ENCODE results near the gene CNKSR2. TPM values are rescaled to one million over a fixed set of nuclear protein-coding genes. Genes with fewer than 3 reads are reported as not detected.

CNKSR2 gene
- total RNA-seq, 1 experiment from 2014 or later, result 52.9 TPM

DNA sequence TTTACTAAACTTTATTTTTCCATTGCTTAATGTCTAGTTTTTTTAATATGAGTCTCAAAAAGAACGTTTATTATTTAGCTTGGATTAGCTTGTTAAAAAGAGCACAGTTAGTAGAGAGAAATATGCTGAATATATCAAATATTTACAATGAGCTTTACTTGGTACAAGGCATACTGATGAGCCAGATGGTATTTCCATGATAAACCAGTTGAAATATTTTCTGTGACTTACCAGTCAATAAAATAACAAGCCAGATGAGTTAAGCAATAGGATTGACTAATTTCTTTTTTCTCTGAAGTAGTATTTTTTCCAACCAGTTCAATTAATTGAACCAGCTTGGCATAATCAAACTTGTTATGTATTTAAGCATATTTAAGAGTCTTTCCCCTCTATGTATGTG is 149.8 kb downstream of the CNKSR2 start:
- H3K9ac ChIP-seq (ENCODE audit: extremely low read depth, insufficient read length, low read length), result no peak overlapping the region
- no peaks in the 10 kb centered on the region for H3K27me3 ChIP-seq (ENCODE audit: insufficient read depth, low read length)
- no peak overlapping the region for H2AK5ac ChIP-seq (ENCODE audit: insufficient read length, low read length)
- no peak overlapping the region for H2BK15ac ChIP-seq (ENCODE audit: low read depth, low read length)
- Mint-ChIP-seq H3K27ac (no peak overlapping the region), H3K36me3 (ENCODE audit: insufficient read depth in 1 of 3, low read depth in 3 of 3) (peaks cover 0 to 4% (median 3%) of the 10 kb centered on the region in 3 experiments; a peak in 4 of 7 replicates), H3K4me1 (peaks cover 3 to 11% of the 10 kb centered on the region in 2 experiments; a peak in 3 of 4 replicates), H3K27me3 (ENCODE audit: low read depth) (no peaks in the 10 kb centered on the region), H3K9me3 (peaks cover 0 to 4% of the 10 kb centered on the region in 2 experiments; a peak in 3 of 5 replicates), H3K4me3 (no peak overlapping the region)
- H3K4me2 ChIP-seq (ENCODE audit: insufficient read depth, insufficient read length, low read length), result no peak overlapping the region
- H3K79me2 ChIP-seq (ENCODE audit: insufficient read depth, low read length), result no peaks in the 10 kb centered on the region
- H3K27ac ChIP-seq (ENCODE audit: insufficient read length, low read depth, low read length), result no peak overlapping the region
- no peak overlapping the region for H4K8ac ChIP-seq (replicated peaks; ENCODE audit: insufficient read length, low read depth, low read length)
- WGBS (ENCODE audit: extremely low coverage, insufficient read length, low lambda C conversion rate), result no CpG with 5 or more reads among the region's 1 CpG
- H3K4me1 ChIP-seq (ENCODE audit: insufficient read depth, low read length), result no peaks in the 10 kb centered on the region
- H3K79me1 ChIP-seq (ENCODE audit: insufficient read depth, low read depth, low read length, poor library complexity, severe bottlenecking), result no peaks in the 10 kb centered on the region
- no peak overlapping the region for H4K5ac ChIP-seq (ENCODE audit: insufficient read length, low read depth, low read length)
- no peak overlapping the region for H3K23ac ChIP-seq (ENCODE audit: insufficient read length, low read depth, low read length)
- H2AFZ ChIP-seq (ENCODE audit: low read length), result no peak overlapping the region
- H3T11ph ChIP-seq (ENCODE audit: low read length), result no peak overlapping the region
- no peak overlapping the region for H3K14ac ChIP-seq (ENCODE audit: insufficient read depth, low read length)
- no peaks in the 10 kb centered on the region for H3K23me2 ChIP-seq (ENCODE audit: insufficient read length, low read depth, low read length, poor library complexity, severe bottlenecking)
- TF ChIP-seq, protein P1, sequence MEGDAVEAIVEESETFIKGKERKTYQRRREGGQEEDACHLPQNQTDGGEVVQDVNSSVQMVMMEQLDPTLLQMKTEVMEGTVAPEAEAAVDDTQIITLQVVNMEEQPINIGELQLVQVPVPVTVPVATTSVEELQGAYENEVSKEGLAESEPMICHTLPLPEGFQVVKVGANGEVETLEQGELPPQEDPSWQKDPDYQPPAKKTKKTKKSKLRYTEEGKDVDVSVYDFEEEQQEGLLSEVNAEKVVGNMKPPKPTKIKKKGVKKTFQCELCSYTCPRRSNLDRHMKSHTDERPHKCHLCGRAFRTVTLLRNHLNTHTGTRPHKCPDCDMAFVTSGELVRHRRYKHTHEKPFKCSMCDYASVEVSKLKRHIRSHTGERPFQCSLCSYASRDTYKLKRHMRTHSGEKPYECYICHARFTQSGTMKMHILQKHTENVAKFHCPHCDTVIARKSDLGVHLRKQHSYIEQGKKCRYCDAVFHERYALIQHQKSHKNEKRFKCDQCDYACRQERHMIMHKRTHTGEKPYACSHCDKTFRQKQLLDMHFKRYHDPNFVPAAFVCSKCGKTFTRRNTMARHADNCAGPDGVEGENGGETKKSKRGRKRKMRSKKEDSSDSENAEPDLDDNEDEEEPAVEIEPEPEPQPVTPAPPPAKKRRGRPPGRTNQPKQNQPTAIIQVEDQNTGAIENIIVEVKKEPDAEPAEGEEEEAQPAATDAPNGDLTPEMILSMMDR (conservative IDR thresholded peaks at IDR 0.05), result no peak
- no peak overlapping the region for H3K4ac ChIP-seq (ENCODE audit: low read depth, low read length)
- no peaks in the 10 kb centered on the region for H4K20me1 ChIP-seq (ENCODE audit: control insufficient read depth, insufficient read depth, insufficient read length)
- no peak for DNase-seq
- H3K56ac ChIP-seq (ENCODE audit: insufficient read length, low read depth, low read length), result no peak overlapping the region
- H2BK5ac ChIP-seq (ENCODE audit: insufficient read length, low read length), result no peak overlapping the region
- no peak overlapping the region for H4K91ac ChIP-seq (ENCODE audit: insufficient read length, low read depth, low read length)
- no peak overlapping the region for H2BK120ac ChIP-seq (ENCODE audit: low read depth, low read length, poor library complexity, severe bottlenecking)
- H2BK20ac ChIP-seq (ENCODE audit: low read depth, low read length, poor library complexity, severe bottlenecking), result no peak overlapping the region
- no peak overlapping the region for H3K18ac ChIP-seq (ENCODE audit: insufficient read length, low read depth, low read length)
- no peak overlapping the region for H2BK12ac ChIP-seq (ENCODE audit: insufficient read length, low read depth, low read length)
- H3K9me3 ChIP-seq (ENCODE audit: control insufficient read depth, low read depth, low read length), result no peaks in the 10 kb centered on the region
